Endothelial cell of umbilical vein (primary cell): ENCODE data around the gene CXXC5. TPM values are rescaled to one million over a fixed set of nuclear protein-coding genes. Genes with fewer than 3 reads are reported as not detected.

Experiments
- BruUV-seq: library from RNA; stranded (reverse); fragments of 400-500 nt; replicated peaks from 2 replicates; lab custom pipeline; 2021; lab: Mats Ljungman, UMichigan
- CTCF ChIA-PET: fragments of 300-600, 350-600 bp; sonication (Branson Sonifier 250); formaldehyde crosslinking; loops from one replicate; lab custom pipeline; 2021; ENCODE audit warnings: antibody characterized with exemption, inconsistent platforms; lab: Charles Lee
- POLR2A ChIA-PET: fragments of 300-600, 350-600 bp; sonication (Branson Sonifier 250); formaldehyde crosslinking; loops from one replicate; lab custom pipeline; 2021; ENCODE audit warnings: antibody characterized with exemption, inconsistent platforms; lab: Charles Lee
- DNase-seq: peaks from one replicate; pipeline ENCODE4 v3.0.0-alpha.2; 2011; ENCODE audit warnings: low read depth, low spot score
- FAIRE-seq: peaks from 2 replicates; lab custom pipeline; 2011; peaks lifted over from hg19 to GRCh38; lab: Jason Lieb, UNC
- H2AFZ ChIP-seq: 2 replicates; pipeline ENCODE4 v1.6.0; 2012; ENCODE audit warnings: low read depth, low read length, control low read depth, inconsistent platforms
- H3K27ac ChIP-seq: 2 replicates; pipeline ENCODE4 v1.5.1; 2011; ENCODE audit warnings: low read depth, mild to moderate bottlenecking, control low read depth, low read length, moderate library complexity; ENCODE audit not compliant: insufficient read depth
- H3K27me3 ChIP-seq, 2 experiments: 2 replicates each; pipeline versions ENCODE4 v1.6.0 to v1.6.1; 2011; ENCODE audit warnings: low read length in 2 of 2, mixed read lengths in 1 of 2; ENCODE audit not compliant: control insufficient read depth in 2 of 2, insufficient read depth in 2 of 2
- H3K36me3 ChIP-seq, 2 experiments: 2 replicates in 1 of 2; 3 replicates in 1 of 2; pipeline ENCODE4 v1.5.1; 2011; ENCODE audit warnings: low read length in 2 of 2, mild to moderate bottlenecking in 1 of 2, moderate library complexity in 1 of 2; ENCODE audit not compliant: control insufficient read depth in 2 of 2, insufficient read depth in 2 of 2; ENCODE audit errors: extremely low read depth in 1 of 2
- H3K4me1 ChIP-seq: 3 replicates; pipeline ENCODE4 v1.5.1; 2011; ENCODE audit warnings: mild to moderate bottlenecking, low read length; ENCODE audit not compliant: control insufficient read depth, insufficient read depth; ENCODE audit errors: extremely low read depth
- H3K4me2 ChIP-seq: 2 replicates; pipeline ENCODE4 v1.6.1; 2011; ENCODE audit warnings: low read length, control low read depth, mixed read lengths; ENCODE audit not compliant: insufficient read depth
- H3K4me3 ChIP-seq, 3 experiments: fragments of 200-600 bp in 1 of 3; sonication (generic), shearing (Covaris generic) in 1 of 3; replicated peaks in 1 of 3; 2 replicates each; pipeline ENCODE4 v1.5.1; 2011 to 2016; ENCODE audit warnings: control low read depth in 3 of 3, low read length in 3 of 3, mild to moderate bottlenecking in 2 of 3, inconsistent platforms in 1 of 3, low read depth in 1 of 3, moderate library complexity in 1 of 3; ENCODE audit not compliant: insufficient read depth in 1 of 3
- H3K79me2 ChIP-seq: 2 replicates; pipeline ENCODE4 v1.6.0; 2012; ENCODE audit warnings: low read length, inconsistent platforms; ENCODE audit not compliant: control insufficient read depth, insufficient read depth
- H3K9ac ChIP-seq: replicated peaks from 2 replicates; pipeline ENCODE3; 2011; ENCODE audit warnings: low read length, control low read depth; ENCODE audit not compliant: insufficient read depth; ENCODE audit errors: extremely low read depth
- H3K9me1 ChIP-seq: replicated peaks from 3 replicates; pipeline ENCODE4 v1.6.0; 2011; ENCODE audit warnings: mild to moderate bottlenecking, low read length; ENCODE audit not compliant: control insufficient read depth, insufficient read depth; ENCODE audit errors: extremely low read depth
- H3K9me3 ChIP-seq: replicated peaks from 2 replicates; pipeline ENCODE4 v1.5.1; 2012; ENCODE audit warnings: low read length, inconsistent platforms; ENCODE audit not compliant: control insufficient read depth, insufficient read depth
- H4K20me1 ChIP-seq: replicated peaks from 2 replicates; pipeline ENCODE3; 2011; ENCODE audit warnings: mild to moderate bottlenecking, low read length; ENCODE audit not compliant: control insufficient read depth, insufficient read depth; ENCODE audit errors: extremely low read depth
- CTCF ChIP-seq, 2 donors: IDR thresholded peaks; 1 replicate in 1 of 2; 2 replicates in 1 of 2; pipeline ENCODE4 v1.5.1; 2011; ENCODE audit warnings: low read length in 2 of 2, mild to moderate bottlenecking in 2 of 2, moderate library complexity in 2 of 2, control low read depth in 1 of 2, inconsistent platforms in 1 of 2, low read depth in 1 of 2; ENCODE audit not compliant: insufficient read depth in 1 of 2; ENCODE audit errors: extremely low read depth in 1 of 2
- EZH2 ChIP-seq: IDR thresholded peaks from 2 replicates; pipeline ENCODE4 v1.6.1; 2012; ENCODE audit warnings: borderline replicate concordance, low read depth, mild to moderate bottlenecking, moderate library complexity, low read length, inconsistent platforms; ENCODE audit not compliant: severe bottlenecking
- FOS ChIP-seq: IDR thresholded peaks from 2 replicates; pipeline ENCODE4 v1.6.1; 2011; ENCODE audit warnings: mild to moderate bottlenecking, low read length, moderate library complexity, borderline replicate concordance; ENCODE audit not compliant: insufficient read depth
- GATA2 ChIP-seq: IDR thresholded peaks from 2 replicates; pipeline ENCODE4 v1.7.0; 2011; ENCODE audit warnings: low read depth, mild to moderate bottlenecking, moderate library complexity, mixed read lengths, low read length; ENCODE audit not compliant: insufficient read length, insufficient read depth
- JUN ChIP-seq: IDR thresholded peaks from 2 replicates; pipeline ENCODE4 v1.6.1; 2011; ENCODE audit warnings: borderline replicate concordance, low read depth; ENCODE audit not compliant: insufficient read length, insufficient read depth
- MAX ChIP-seq: IDR thresholded peaks from 2 replicates; pipeline ENCODE4 v1.6.1; 2011; ENCODE audit not compliant: insufficient read depth, insufficient read length
- POLR2AphosphoS5 ChIP-seq: IDR thresholded peaks from 2 replicates; pipeline ENCODE4 v1.6.1; 2012; ENCODE audit warnings: low read depth, mild to moderate bottlenecking, control low read depth, low read length, moderate library complexity; ENCODE audit not compliant: insufficient read depth
- dilution Hi-C: fragments of 300-500 bp; cut with MboI; formaldehyde crosslinking; loops from one replicate; pipeline ENCODE4 v1.15.0; 2019; ENCODE audit warnings: low sequenced_read_pairs; ENCODE audit not compliant: extremely low pct_ligation_motif_present
- intact Hi-C: fragments of 100-400 bp; cut with micrococcal nuclease; formaldehyde crosslinking; loops from one replicate; pipeline ENCODE4 v1.10.0; 2022
- polyA plus RNA-seq, 4 experiments: library from polyadenylated mRNA; depleted of rRNA in 3 of 4; stranded (reverse) in 3 of 4; unstranded in 1 of 4; fragments of >200 nt; gene quantifications; 2 replicates each; pipeline versions ENCODE4 v1.2.1 to v1.2.3, GENCODE V29; 2011 to 2012; ENCODE audit warnings: missing spikeins in 1 of 4
- total RNA-seq: library from RNA; stranded (reverse); gene quantifications from 2 replicates; pipeline ENCODE4 v1.2.3, GENCODE V29; 2021

Gene CXXC5
- total and polyA plus RNA-seq, 2 donors (not counting 3 experiments of a cell fraction or from before 2014, with no cell fraction given) = 2.7 to 5.5 TPM

- Histone ChIP-seq H4K20me1 (peaks cover 2% of the 10 kb centered on the region), H3K9me1 (no peaks in the 10 kb centered on the region), H3K9me3 (no peaks in the 10 kb centered on the region), H3K36me3 (no peaks in the 10 kb centered on the region), H3K27me3 (no peaks in the 10 kb centered on the region), H3K9ac (no peak overlapping the region), H3K79me2 (no peaks in the 10 kb centered on the region), H3K27ac (no peak overlapping the region), H2AFZ (no peak overlapping the region), H3K4me1 (peaks cover 22% of the 10 kb centered on the region), H3K4me3 (peak overlapping the region in 1 of 3 experiments; percentile 12), H3K4me2 (peak overlapping the region; percentile 53)
- intact Hi-C loops = loop anchor here (1.0 to 2.0 kb wide), 2 partner anchors 11 to 34 kb away; partner anchors contain the start of gene CXXC5
- TF ChIP-seq JUN (peak; percentile 41), FOS (no peak)
- dilution Hi-C loops = no loop called here
- BruUV-seq = no TSS peak
- peak; percentile 67 for FAIRE-seq
- DNase-seq = no peak
- CTCF ChIA-PET = interaction anchor here (1.3 to 10.3 kb wide), 8 partner anchors 13 to 130 kb away, joined by 5 to 240 read pairs (median 21); partner anchors contain the start of gene CXXC5
- POLR2A ChIA-PET = interaction anchor here (0.7 to 1.5 kb wide), 2 partner anchors 11 to 21 kb away, joined by 7 read pairs; partner anchors contain the start of gene CXXC5
Measured at GRCh38 chr5:139636975-139637408, 11.2 kb upstream of the CXXC5 start.

- POLR2A ChIA-PET = interaction anchor here (0.5 to 1.5 kb wide), 3 partner anchors 11 to 21 kb away, joined by 3 to 7 read pairs (median 7); partner anchors contain the start of gene CXXC5
- Histone ChIP-seq H2AFZ (no peak overlapping the region), H3K4me1 (peaks cover 22% of the 10 kb centered on the region)
Measured at GRCh38 chr5:139637438-139638089, 10.6 kb upstream of the CXXC5 start.

More at GRCh38 chr5:139637438-139638089, 10.6 kb upstream of the CXXC5 start:
- no peaks in the 10 kb centered on the region for H3K79me2 ChIP-seq
- no peak overlapping the region for H3K9ac ChIP-seq
- dilution Hi-C loops (no loop called here), intact Hi-C loops (loop anchor here (1.0 to 2.0 kb wide), 2 partner anchors 11 to 33 kb away; partner anchors contain the start of gene CXXC5)
- peak; percentile 74 for FAIRE-seq
- peak in 1 of 2 donors; percentile 3 for TF ChIP-seq CTCF (IDR thresholded peaks at IDR 0.05; ENCODE audit: extremely low read depth in 1 of 2, insufficient read depth in 1 of 2, low read depth in 1 of 2, low read length in 2 of 2)
- TF ChIP-seq GATA2 = no peak
- peak; percentile 23 for TF ChIP-seq EZH2
- TF ChIP-seq MAX = no peak
- peak; percentile 31 for TF ChIP-seq POLR2AphosphoS5
- peak; percentile 55 for DNase-seq
- CTCF ChIA-PET = interaction anchor here (0.7 to 10.3 kb wide), 8 partner anchors 9 to 130 kb away, joined by 3 to 240 read pairs (median 10); partner anchors contain the start of gene CXXC5
- H3K4me3 ChIP-seq = peak overlapping the region in 1 of 3 experiments; percentile 22
- H3K27ac ChIP-seq = no peak overlapping the region
- H4K20me1 ChIP-seq = peaks cover 2% of the 10 kb centered on the region
- H3K9me1 ChIP-seq = no peaks in the 10 kb centered on the region
- no TSS peak for BruUV-seq
- no peaks in the 10 kb centered on the region for H3K27me3 ChIP-seq
- H3K36me3 ChIP-seq = no peaks in the 10 kb centered on the region
- H3K4me2 ChIP-seq = peak overlapping the region; percentile 33
- H3K9me3 ChIP-seq = no peaks in the 10 kb centered on the region
